Hepatocyte (in vitro differentiated cells): Measurements from ENCODE around the gene DRAM1. TPM values are rescaled to one million over a fixed set of nuclear protein-coding genes. Genes with fewer than 3 reads are reported as not detected.

Experiments used
- DNase-seq: peaks from one replicate; pipeline ENCODE4 v3.0.0-alpha.2; 2016; ENCODE audit warnings: low spot score
- H2AFZ ChIP-seq: fragments of 200-600 bp; sonication (generic); 2 replicates; pipeline ENCODE4 v1.6.0; 2016; ENCODE audit warnings: antibody characterized with exemption, mild to moderate bottlenecking
- H3K27ac ChIP-seq: fragments of 200-600 bp; sonication (generic); 2 replicates; pipeline ENCODE4 v1.5.1; 2016; ENCODE audit warnings: mild to moderate bottlenecking
- H3K27me3 ChIP-seq: fragments of 200-600 bp; sonication (generic); 2 replicates; pipeline ENCODE4 v1.6.1; 2016
- H3K36me3 ChIP-seq: fragments of 200-600 bp; sonication (generic); replicated peaks from 2 replicates; pipeline ENCODE4 v1.5.1; 2016; ENCODE audit warnings: low read depth; ENCODE audit not compliant: insufficient read depth
- H3K4me1 ChIP-seq: fragments of 200-600 bp; sonication (generic); 2 replicates; pipeline ENCODE4 v1.5.1; 2016; ENCODE audit warnings: mild to moderate bottlenecking, moderate library complexity; ENCODE audit not compliant: insufficient read depth
- H3K4me2 ChIP-seq: fragments of 200-600 bp; sonication (generic); 2 replicates; pipeline ENCODE4 v1.6.0; 2016
- H3K4me3 ChIP-seq: fragments of 200-600 bp; sonication (generic); 2 replicates; pipeline ENCODE4 v1.5.1; 2016; ENCODE audit warnings: mild to moderate bottlenecking
- H3K79me2 ChIP-seq: fragments of 200-600 bp; sonication (generic); 2 replicates; pipeline ENCODE4 v1.6.0; 2017; ENCODE audit warnings: mild to moderate bottlenecking
- H3K9me2 ChIP-seq: fragments of 200-600 bp; sonication (generic); replicated peaks from 2 replicates; pipeline ENCODE4 v1.6.0; 2017; ENCODE audit warnings: mild to moderate bottlenecking; ENCODE audit not compliant: insufficient read depth
- H3K9me3 ChIP-seq: fragments of 200-600 bp; sonication (generic); 2 replicates; pipeline ENCODE4 v1.5.1; 2016; ENCODE audit warnings: low read depth, mild to moderate bottlenecking
- H4K20me1 ChIP-seq: fragments of 200-600 bp; sonication (generic); 2 replicates; pipeline ENCODE4 v1.6.0; 2016; ENCODE audit warnings: mild to moderate bottlenecking; ENCODE audit not compliant: insufficient read depth, poor library complexity, severe bottlenecking
- EZH2 ChIP-seq: fragments of 200-600 bp; sonication (generic); IDR thresholded peaks from 2 replicates; pipeline ENCODE4 v1.6.1; 2016; ENCODE audit warnings: antibody characterized with exemption, mild to moderate bottlenecking, borderline replicate concordance
- EZH2phosphoT487 ChIP-seq: fragments of 200-600 bp; sonication (generic); IDR thresholded peaks from one replicate; pipeline ENCODE4 v1.6.1; 2018; ENCODE audit warnings: antibody characterized with exemption, mild to moderate bottlenecking, low read depth, moderate library complexity; ENCODE audit not compliant: unreplicated experiment, severe bottlenecking
- WGBS: methylation state at CpG from one replicate; pipeline ENCODE4 v1.1.6; 2016; ENCODE audit warnings: low lambda C conversion rate; ENCODE audit errors: missing lambda C conversion rate; 5-methylcytosine and 5-hydroxymethylcytosine counted together
- polyA plus RNA-seq: library from polyadenylated mRNA; unstranded; fragments of >200 nt; fragmentation: Nextera tagmentation; extraction: Ambion mirVana; gene quantifications from 2 replicates; pipeline ENCODE4 v1.2.1, GENCODE V29; 2016
- total RNA-seq: library from RNA; depleted of rRNA; stranded (reverse); fragments of >200 nt; gene quantifications from 2 replicates; pipeline ENCODE4 v1.2.3, GENCODE V29; 2014
- TF ChIP-seq, protein P1 (sequence below): fragments of 200-600 bp; sonication (generic); IDR thresholded peaks from 2 replicates; pipeline ENCODE4 v1.5.1; 2016; ENCODE audit warnings: antibody characterized with exemption, mild to moderate bottlenecking; ENCODE audit not compliant: poor library complexity

The DRAM1 gene
- total RNA-seq, result 24.0 and 26.0 TPM in 2 replicates
- polyA plus RNA-seq, result 27.2 and 28.2 TPM in 2 replicates

GRCh38 chr12:101876861-101877805 is at the start of gene DRAM1:
DRAM1 (plus strand) TSS chr12:101877580; CDS start chr12:101877790, 210 bp downstream.
- H3K9me3 ChIP-seq, result no peaks in the 10 kb centered on the region
- no peaks in the 10 kb centered on the region for H4K20me1 ChIP-seq
- H3K79me2 ChIP-seq, result peaks cover 24% of the 10 kb centered on the region
- no peaks in the 10 kb centered on the region for H3K27me3 ChIP-seq
- peak within 1 kb of the TSS; percentile 89 for H3K4me3 ChIP-seq
- no peaks in the 10 kb centered on the region for H3K4me1 ChIP-seq
- WGBS, result 8% methylated on average over 49 of the region's 105 CpGs
- peak within 1 kb of the TSS; percentile 92 for H3K4me2 ChIP-seq
- TF ChIP-seq, protein P1, sequence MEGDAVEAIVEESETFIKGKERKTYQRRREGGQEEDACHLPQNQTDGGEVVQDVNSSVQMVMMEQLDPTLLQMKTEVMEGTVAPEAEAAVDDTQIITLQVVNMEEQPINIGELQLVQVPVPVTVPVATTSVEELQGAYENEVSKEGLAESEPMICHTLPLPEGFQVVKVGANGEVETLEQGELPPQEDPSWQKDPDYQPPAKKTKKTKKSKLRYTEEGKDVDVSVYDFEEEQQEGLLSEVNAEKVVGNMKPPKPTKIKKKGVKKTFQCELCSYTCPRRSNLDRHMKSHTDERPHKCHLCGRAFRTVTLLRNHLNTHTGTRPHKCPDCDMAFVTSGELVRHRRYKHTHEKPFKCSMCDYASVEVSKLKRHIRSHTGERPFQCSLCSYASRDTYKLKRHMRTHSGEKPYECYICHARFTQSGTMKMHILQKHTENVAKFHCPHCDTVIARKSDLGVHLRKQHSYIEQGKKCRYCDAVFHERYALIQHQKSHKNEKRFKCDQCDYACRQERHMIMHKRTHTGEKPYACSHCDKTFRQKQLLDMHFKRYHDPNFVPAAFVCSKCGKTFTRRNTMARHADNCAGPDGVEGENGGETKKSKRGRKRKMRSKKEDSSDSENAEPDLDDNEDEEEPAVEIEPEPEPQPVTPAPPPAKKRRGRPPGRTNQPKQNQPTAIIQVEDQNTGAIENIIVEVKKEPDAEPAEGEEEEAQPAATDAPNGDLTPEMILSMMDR, result peak; percentile 20
- TF ChIP-seq EZH2, result no peak
- no peaks in the 10 kb centered on the region for H3K36me3 ChIP-seq
- peak; percentile 96 for DNase-seq
- peak within 1 kb of the TSS; percentile 90 for H2AFZ ChIP-seq
- H3K27ac ChIP-seq, result peak within 1 kb of the TSS; percentile 93
- H3K9me2 ChIP-seq, result no peaks in the 10 kb centered on the region

DNA sequence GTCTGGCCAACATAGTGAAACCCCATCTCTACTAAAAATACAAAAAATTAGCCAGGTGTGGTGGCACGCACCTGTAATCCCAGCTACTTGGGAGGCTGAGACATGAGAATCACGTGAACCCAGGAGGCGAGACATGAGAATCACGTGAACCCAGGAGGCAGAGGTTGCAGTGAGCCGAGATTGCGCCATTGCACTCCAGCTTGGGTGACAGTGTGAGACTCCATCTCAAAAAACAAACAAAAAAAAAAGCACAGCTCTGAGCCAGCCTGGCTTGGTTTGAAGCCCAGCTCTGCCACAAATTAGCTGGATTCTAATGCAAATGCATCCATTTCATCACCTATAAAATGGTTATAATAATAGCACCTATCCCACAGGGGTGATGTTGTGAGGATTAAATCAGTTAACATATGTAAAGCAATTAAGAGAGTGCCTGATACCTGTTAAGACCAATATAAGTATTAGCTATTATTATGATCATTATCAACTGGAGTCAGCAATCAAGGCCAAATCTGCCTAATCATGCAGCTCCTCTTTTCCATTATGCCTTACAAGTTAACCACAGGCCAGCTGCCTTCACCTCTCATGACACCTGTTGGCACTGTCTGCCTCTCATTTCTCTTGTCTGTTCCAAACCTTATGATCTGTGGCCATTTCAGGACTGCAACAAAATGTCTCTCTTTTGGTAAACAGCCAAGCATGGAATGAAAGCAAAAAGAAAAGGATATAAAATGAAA is 48.8 kb upstream of the DRAM1 start:
- no peak overlapping the region for H3K27ac ChIP-seq
- H3K36me3 ChIP-seq, result no peaks in the 10 kb centered on the region
- H3K4me1 ChIP-seq, result peaks cover 6% of the 10 kb centered on the region
- H3K27me3 ChIP-seq, result no peaks in the 10 kb centered on the region
- DNase-seq, result no peak
- H3K9me3 ChIP-seq, result no peaks in the 10 kb centered on the region
- no peak overlapping the region for H3K4me3 ChIP-seq
- H2AFZ ChIP-seq, result no peak overlapping the region
- 98% methylated on average over 6 of the region's 6 CpGs for WGBS
- no peaks in the 10 kb centered on the region for H3K9me2 ChIP-seq
- H3K4me2 ChIP-seq, result peak overlapping the region; percentile 75
- peaks cover 36% of the 10 kb centered on the region for H3K79me2 ChIP-seq
- TF ChIP-seq EZH2phosphoT487 (no peak), EZH2 (no peak)
- TF ChIP-seq, protein P1, result no peak
- no peaks in the 10 kb centered on the region for H4K20me1 ChIP-seq

DNA sequence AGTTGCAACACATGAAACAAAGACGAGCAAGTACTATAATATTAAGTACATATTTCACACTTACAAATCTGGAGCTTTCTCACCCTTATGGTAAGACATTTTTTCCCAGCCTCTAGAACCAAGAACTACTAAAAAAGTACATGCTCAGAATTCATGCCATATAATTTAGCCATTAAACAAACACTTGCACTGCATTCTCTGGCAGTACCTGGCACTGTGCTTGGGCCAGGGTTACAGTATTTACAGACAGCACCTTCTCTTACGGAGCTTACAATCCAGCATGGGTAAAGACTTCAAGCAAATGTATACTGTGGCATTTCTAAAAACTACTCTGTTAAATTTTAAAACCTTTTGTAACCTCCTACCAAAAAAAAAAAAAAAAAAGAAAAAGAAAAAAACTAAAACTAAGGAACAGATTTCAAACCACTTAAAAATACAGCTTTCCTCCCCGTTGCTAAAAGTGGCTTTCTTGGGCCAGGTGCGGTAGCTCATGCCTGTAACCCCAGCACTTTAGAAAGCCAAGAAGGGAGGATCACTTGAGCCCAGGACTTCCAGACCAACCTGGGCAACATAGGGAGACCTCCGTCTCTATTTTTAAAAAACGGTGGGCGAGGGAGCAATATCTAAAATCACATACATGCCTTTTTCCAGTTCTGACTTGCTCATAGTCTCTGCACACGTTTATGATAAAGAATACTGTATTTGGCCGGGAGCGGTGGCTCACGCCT is 47.6 kb upstream of the DRAM1 start:
- Histone ChIP-seq H3K27me3 (no peaks in the 10 kb centered on the region), H3K4me2 (peak overlapping the region; percentile 75), H3K9me3 (no peaks in the 10 kb centered on the region), H4K20me1 (no peaks in the 10 kb centered on the region), H3K4me3 (peak overlapping the region; percentile 69), H3K9me2 (no peaks in the 10 kb centered on the region), H3K27ac (peak overlapping the region; percentile 76), H3K36me3 (no peaks in the 10 kb centered on the region), H3K79me2 (peaks cover 31% of the 10 kb centered on the region), H2AFZ (peak overlapping the region; percentile 96), H3K4me1 (peaks cover 6% of the 10 kb centered on the region)
- DNase-seq, result peak; percentile 23
- TF ChIP-seq, protein P1, result no peak
- TF ChIP-seq EZH2, result no peak
- TF ChIP-seq EZH2phosphoT487, result no peak
- 16% methylated on average over 11 of the region's 11 CpGs for WGBS
